ENCODE data around the gene GIMAP8. TPM values are rescaled to one million over a fixed set of nuclear protein-coding genes. Genes with fewer than 3 reads are reported as not detected.

Gene GIMAP8
- total and polyA plus RNA-seq, 2 of the 8 experiments (the other 6 are each of a cell fraction or from before 2014, with no cell fraction given) = not detected

GRCh38 chr7:150515248-150516147, 65.1 kb downstream of the GIMAP8 start:
- Histone ChIP-seq H3K56ac (replicated peaks; ENCODE audit: insufficient read length, low read depth, low read length) (no peak overlapping the region), H2AFZ (ENCODE audit: low read length) (no peak overlapping the region), H2BK15ac (ENCODE audit: low read length) (no peak overlapping the region), H4K8ac (ENCODE audit: extremely low read depth, insufficient read depth, low read length) (no peak overlapping the region; the same call in 1 of the 2 replicates), H3K18ac (ENCODE audit: extremely low read depth, low read length) (no peak overlapping the region), H3K9ac (replicated peaks in 1 of 4; ENCODE audit: extremely low read depth in 1 of 4, low read depth in 3 of 4, low read length in 3 of 4) (no peak overlapping the region), H3K23me2 (ENCODE audit: low read depth, low read length) (no peaks in the 10 kb centered on the region), H2BK20ac (ENCODE audit: low read length) (no peak overlapping the region), H3K14ac (ENCODE audit: insufficient read length) (no peak overlapping the region), H3K79me1 (ENCODE audit: low read depth, low read length) (no peaks in the 10 kb centered on the region), H2BK120ac (replicated peaks; ENCODE audit: low read depth, low read length) (no peak overlapping the region), H3K79me2 (ENCODE audit: control insufficient read depth in 1 of 2, insufficient read depth in 2 of 2, low read length in 2 of 2) (no peaks in the 10 kb centered on the region), H3K4me2 (ENCODE audit: insufficient read depth in 1 of 2, low read depth in 2 of 2, low read length in 2 of 2) (no peak overlapping the region), H3K4ac (replicated peaks; ENCODE audit: insufficient read length, low read depth, low read length) (no peak overlapping the region), H4K5ac (ENCODE audit: insufficient read length, low read depth, low read length) (no peak overlapping the region), H2BK5ac (ENCODE audit: low read depth, low read length) (no peak overlapping the region), H3K9me3 (ENCODE audit: insufficient read depth in 2 of 2, low read depth in 1 of 2, low read length in 1 of 2) (no peaks in the 10 kb centered on the region; a peak in 1 of 4 replicates), H3K23ac (ENCODE audit: insufficient read length) (no peak overlapping the region), H2AK5ac (ENCODE audit: low read depth, low read length) (no peak overlapping the region), H3K27ac (ENCODE audit: low read depth, low read length) (no peak overlapping the region), H3K4me1 (replicated peaks in 1 of 4; ENCODE audit: control insufficient read depth in 3 of 4, insufficient read depth in 4 of 4, low read length in 3 of 4) (peaks cover 0 to 2% (median 0%) of the 10 kb centered on the region in 4 experiments; a peak in 1 of 7 replicates), H3K36me3 (ENCODE audit: control insufficient read depth in 2 of 4, insufficient read depth in 4 of 4, low read length in 3 of 4) (no peaks in the 10 kb centered on the region), H2BK12ac (ENCODE audit: low read depth, low read length) (no peak overlapping the region), H3K27me3 (replicated peaks in 1 of 4; ENCODE audit: control insufficient read depth in 3 of 4, extremely low read depth in 1 of 4, insufficient read depth in 3 of 4, low read length in 3 of 4) (no peaks in the 10 kb centered on the region), H4K20me1 (replicated peaks in 1 of 2; ENCODE audit: control insufficient read depth in 1 of 2, insufficient read depth in 2 of 2, low read length in 2 of 2) (no peaks in the 10 kb centered on the region), H4K91ac (replicated peaks; ENCODE audit: insufficient read length, low read length) (no peak overlapping the region), H3K4me3 (ENCODE audit: extremely low read depth in 1 of 4, insufficient read depth in 2 of 4, low read depth in 3 of 4, low read length in 4 of 4) (no peak overlapping the region)
- TF ChIP-seq ATF2 (IDR thresholded peaks at IDR 0.05; ENCODE audit: low read length) (no peak), KDM1A (IDR thresholded peaks at IDR 0.05; ENCODE audit: borderline replicate concordance, low read length) (no peak), MAX (IDR thresholded peaks at IDR 0.05) (no peak), SP2 (IDR thresholded peaks at IDR 0.05; ENCODE audit: low read length) (no peak), CREB1 (IDR thresholded peaks at IDR 0.05) (no peak), SUZ12 (IDR thresholded peaks at IDR 0.05; ENCODE audit: low read length) (no peak), MAFK (IDR thresholded peaks at IDR 0.05; ENCODE audit: low read depth, low read length) (no peak), RBBP5 (IDR thresholded peaks at IDR 0.05; ENCODE audit: borderline replicate concordance, low read depth, low read length) (no peak)
- POLR2A ChIA-PET (ENCODE audit: partially characterized antibody) = interaction anchor here (0.6 kb wide), 1 partner anchor 79 kb away, joined by 3 read pairs; no protein-coding TSS in a partner anchor
- FAIRE-seq (no peak), DNase-seq (ENCODE audit: low read depth in 1 of 2, low spot score in 2 of 2) (no peak)
- CTCF ChIA-PET (ENCODE audit: partially characterized antibody) = interaction anchor here (0.6 to 0.7 kb wide), 3 partner anchors 9 to 171 kb away, joined by 3 read pairs; no protein-coding TSS in a partner anchor
- 94% methylated on average over 11 of the region's 11 CpGs; no CpG with 5 or more reads in 1 of the 2 experiments for WGBS, 2 experiments (ENCODE audit: extremely low coverage in 1 of 2, insufficient coverage in 1 of 2, insufficient read length in 1 of 2, insufficient replicate concordance in 2 of 2, low coverage in 1 of 2, low lambda C conversion rate in 2 of 2, missing lambda C conversion rate in 1 of 2)

Data from H1 (cell line).